Pancreas (tissue), 10 donors: Measurements from ENCODE around the gene COPS9. TPM values are rescaled to one million over a fixed set of nuclear protein-coding genes. Genes with fewer than 3 reads are reported as not detected.

ENCODE experiments used
- ATAC-seq, 4 donors: fragments of 200-7000 bp; cut with Tn5 transposase; one replicate each; pipeline versions ENCODE4 v1.8.0 to v1.9.1; 2020; ENCODE audit warnings: mild to moderate bottlenecking in 4 of 4, moderate library complexity in 4 of 4
- DNase-seq, 6 donors: peaks; one replicate each; pipeline ENCODE4 v3.0.0-alpha.2; 2020
- FAIRE-seq: peaks from 2 replicates; lab custom pipeline; 2012; peaks lifted over from hg19 to GRCh38; lab: Jason Lieb, UNC
- H3K27ac ChIP-seq, 4 donors: fragments of 200-600 bp; sonication (generic); 1 replicate in 3 of 4; 2 replicates in 1 of 4; pipeline versions ENCODE4 v1.5.0 to v1.8.0; 2020
- H3K27me3 ChIP-seq, 4 donors: fragments of 200-600 bp; one replicate each; pipeline ENCODE4 v1.8.0; 2021
- H3K36me3 ChIP-seq, 3 donors: fragments of 200-600 bp; sonication (generic) in 1 of 3; one replicate each; pipeline versions ENCODE4 v1.5.0 to v1.8.0; 2020 to 2021
- H3K4me1 ChIP-seq, 3 donors: fragments of 200-600 bp; one replicate each; pipeline ENCODE4 v1.8.0; 2021
- H3K4me3 ChIP-seq, 4 donors: fragments of 200-600 bp; sonication (generic) in 2 of 4; one replicate each; pipeline versions ENCODE4 v1.5.0 to v1.8.0; 2020 to 2021
- H3K9me3 ChIP-seq, 4 donors: fragments of 200-600 bp; one replicate each; pipeline ENCODE4 v1.8.0; 2021
- WGBS, 2 donors: extraction: QIAGEN DNeasy Blood & Tissue Kit; methylation state at CpG; one replicate each; pipeline ENCODE4 v1.1.7; 2013; 5-methylcytosine and 5-hydroxymethylcytosine counted together
- intact Hi-C, 3 donors: fragments of 100-400 bp; cut with DNase I; formaldehyde crosslinking; loops; one replicate each; pipeline versions ENCODE4 v1.11.1 to v1.14.2; 2022
- polyA plus RNA-seq, 2 donors: library from polyadenylated mRNA; stranded (reverse); fragments of 200-250 nt; gene quantifications; one replicate each; pipeline ENCODE4 v1.2.3, GENCODE V29; 2013
- total RNA-seq, 6 donors: library from RNA; stranded (reverse); fragmentation: NEBNext Ultra II Directional in 4 of 6; extraction: Animal tissue kit (Norgen Biotek cat#: 25700) in 4 of 6; gene quantifications; one replicate each; pipeline versions ENCODE4 v1.2.1 to v1.2.4, GENCODE V29; 2021 to 2023
- TF ChIP-seq, protein P1 (sequence below), 4 donors: fragments of 200-600 bp; sonication (generic) in 3 of 4; IDR thresholded peaks; one replicate each; pipeline versions ENCODE4 v1.5.0 to v1.8.0; 2021; ENCODE audit warnings: antibody characterized with exemption in 4 of 4
- donor health status: healthy with polysubstance abuse.
- donor health status: DM: no; HTN: no; CAD: no; lungs with moderate emphysema.
- donor health status: DM: no; HTN: no; CAD: no.
- donor health status: control.
- donor health status: control.
- donor health status: Bipolar disorder and iron deficiency.
- donor health status: DM: yes; HTN: yes; CAD: no.
- donor health status: DM: no; HTN: no; CAD: no.
- donor health status: DM: no; HTN: no; CAD: no.
- donor health status: DM: yes; HTN: yes; CAD: no.

Gene COPS9
- total and polyA plus RNA-seq, 8 donors, result 52.8 to 210 (median 60.1) TPM

DNA sequence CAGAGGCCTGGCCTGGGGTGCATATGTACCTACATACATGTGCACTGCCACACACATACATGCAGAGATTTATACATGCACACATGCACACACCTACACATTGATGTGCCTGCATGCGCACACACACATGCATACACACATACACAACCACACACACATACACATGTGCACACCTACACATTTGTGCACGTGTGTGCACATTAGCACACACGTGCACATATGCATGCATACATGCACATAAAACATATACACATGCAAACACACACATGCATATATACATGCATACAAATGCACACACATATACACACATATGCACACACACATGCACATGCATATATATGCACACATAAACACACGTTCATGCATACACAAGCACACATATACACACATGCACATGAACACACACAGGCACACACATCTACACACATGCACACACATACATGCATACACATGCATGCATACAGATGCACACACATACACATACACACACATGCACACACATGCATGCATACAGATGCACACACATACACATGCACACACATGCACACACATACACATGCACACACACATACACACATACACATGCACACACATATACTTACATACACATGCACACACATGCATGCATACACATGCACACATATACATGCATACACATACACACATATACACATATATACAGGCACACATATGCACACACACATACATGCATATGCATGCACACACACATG lies 27.9 kb upstream of the COPS9 start:
- no peak overlapping the region for H3K27ac ChIP-seq
- FAIRE-seq, result no peak
- intact Hi-C loops, result no loop called here
- peak in 1 of 6 donors; percentile 6 for DNase-seq
- no peaks in the 10 kb centered on the region for H3K36me3 ChIP-seq
- WGBS, 2 donors, result 50 to 68% methylated on average over 4 of the region's 4 CpGs
- no peak for ATAC-seq
- no peak overlapping the region for H3K4me3 ChIP-seq
- H3K27me3 ChIP-seq, result no peaks in the 10 kb centered on the region
- H3K9me3 ChIP-seq, result no peaks in the 10 kb centered on the region
- TF ChIP-seq, protein P1, sequence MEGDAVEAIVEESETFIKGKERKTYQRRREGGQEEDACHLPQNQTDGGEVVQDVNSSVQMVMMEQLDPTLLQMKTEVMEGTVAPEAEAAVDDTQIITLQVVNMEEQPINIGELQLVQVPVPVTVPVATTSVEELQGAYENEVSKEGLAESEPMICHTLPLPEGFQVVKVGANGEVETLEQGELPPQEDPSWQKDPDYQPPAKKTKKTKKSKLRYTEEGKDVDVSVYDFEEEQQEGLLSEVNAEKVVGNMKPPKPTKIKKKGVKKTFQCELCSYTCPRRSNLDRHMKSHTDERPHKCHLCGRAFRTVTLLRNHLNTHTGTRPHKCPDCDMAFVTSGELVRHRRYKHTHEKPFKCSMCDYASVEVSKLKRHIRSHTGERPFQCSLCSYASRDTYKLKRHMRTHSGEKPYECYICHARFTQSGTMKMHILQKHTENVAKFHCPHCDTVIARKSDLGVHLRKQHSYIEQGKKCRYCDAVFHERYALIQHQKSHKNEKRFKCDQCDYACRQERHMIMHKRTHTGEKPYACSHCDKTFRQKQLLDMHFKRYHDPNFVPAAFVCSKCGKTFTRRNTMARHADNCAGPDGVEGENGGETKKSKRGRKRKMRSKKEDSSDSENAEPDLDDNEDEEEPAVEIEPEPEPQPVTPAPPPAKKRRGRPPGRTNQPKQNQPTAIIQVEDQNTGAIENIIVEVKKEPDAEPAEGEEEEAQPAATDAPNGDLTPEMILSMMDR (IDR thresholded peaks at IDR 0.05), result no peak
- H3K4me1 ChIP-seq, result no peaks in the 10 kb centered on the region

GRCh38 chr2:240162939-240163714 lies 27.0 kb upstream of the COPS9 start:
- DNase-seq, result peak in 1 of 6 donors; percentile 9

DNA sequence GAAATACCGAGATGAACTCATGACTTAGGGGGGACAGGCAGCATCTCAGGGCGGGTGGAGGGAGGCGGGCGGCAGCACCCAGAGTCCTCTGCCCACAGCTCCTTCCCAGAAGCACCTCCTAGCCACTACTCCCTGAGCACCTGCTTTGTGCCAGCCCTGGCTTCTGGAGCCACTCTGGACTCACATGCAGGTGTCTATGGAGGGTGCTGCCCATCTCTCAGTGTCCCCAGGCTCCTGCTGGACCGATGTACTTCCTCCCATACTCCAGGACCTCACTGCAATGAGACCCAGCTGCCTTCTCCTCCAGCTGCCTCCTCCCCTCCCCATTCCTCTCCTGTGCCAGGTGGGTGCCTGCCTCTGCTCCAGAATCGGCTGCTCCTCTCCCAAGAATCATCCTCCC lies 26.4 kb upstream of the COPS9 start:
- WGBS, 2 donors, result 41 to 61% methylated on average over 6 of the region's 6 CpGs
- H3K9me3 ChIP-seq, result no peaks in the 10 kb centered on the region
- intact Hi-C loops, result no loop called here
- no peaks in the 10 kb centered on the region for H3K27me3 ChIP-seq
- no peaks in the 10 kb centered on the region for H3K4me1 ChIP-seq
- no peak overlapping the region for H3K27ac ChIP-seq
- ATAC-seq (no peak), DNase-seq (peak in 1 of 6 donors; percentile 19), FAIRE-seq (no peak)
- TF ChIP-seq, protein P1 (IDR thresholded peaks at IDR 0.05), result no peak
- H3K36me3 ChIP-seq, result no peaks in the 10 kb centered on the region
- no peak overlapping the region for H3K4me3 ChIP-seq

More at GRCh38 chr2:240162939-240163714, 27.0 kb upstream of the COPS9 start:
- ATAC-seq (no peak), FAIRE-seq (no peak)
- TF ChIP-seq, protein P1 (IDR thresholded peaks at IDR 0.05), result no peak
- H3K27me3 ChIP-seq, result no peaks in the 10 kb centered on the region
- H3K4me3 ChIP-seq, result no peak overlapping the region
- intact Hi-C loops, result no loop called here
- no peaks in the 10 kb centered on the region for H3K9me3 ChIP-seq
- H3K4me1 ChIP-seq, result no peaks in the 10 kb centered on the region
- H3K27ac ChIP-seq, result no peak overlapping the region
- WGBS, 2 donors, result 51 to 67% methylated on average over 16 of the region's 16 CpGs
- H3K36me3 ChIP-seq, result no peaks in the 10 kb centered on the region

DNA sequence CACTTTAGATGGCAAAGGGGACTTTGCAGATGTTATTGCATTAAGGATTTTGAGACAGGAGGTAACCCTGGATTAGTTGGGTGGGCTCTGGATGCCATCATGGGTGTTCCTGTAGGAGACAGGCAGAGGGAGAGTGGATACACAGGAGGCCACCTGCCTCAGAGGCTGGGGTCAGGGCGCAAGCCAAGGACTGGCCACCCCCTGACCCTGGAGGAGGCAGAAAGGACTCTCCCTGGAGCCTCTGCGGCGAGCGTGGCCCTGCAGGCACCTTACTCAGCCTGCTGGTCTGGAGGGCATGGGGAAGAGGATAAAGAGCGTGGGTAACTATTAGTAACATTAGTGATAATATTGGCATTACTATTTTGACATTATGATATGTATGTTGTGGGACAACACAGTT lies 25.9 kb upstream of the COPS9 start:
- Histone ChIP-seq H3K36me3 (no peaks in the 10 kb centered on the region), H3K27ac (no peak overlapping the region), H3K4me1 (no peaks in the 10 kb centered on the region), H3K4me3 (no peak overlapping the region), H3K9me3 (no peaks in the 10 kb centered on the region), H3K27me3 (no peaks in the 10 kb centered on the region)
- WGBS, 2 donors, result 53 to 57% methylated on average over 5 of the region's 5 CpGs
- TF ChIP-seq, protein P1 (IDR thresholded peaks at IDR 0.05), result no peak
- ATAC-seq (no peak), FAIRE-seq (no peak), DNase-seq (no peak)
- intact Hi-C loops, result no loop called here
